Measurements from ENCODE around the gene ATG4B.

The ATG4B gene

DNA sequence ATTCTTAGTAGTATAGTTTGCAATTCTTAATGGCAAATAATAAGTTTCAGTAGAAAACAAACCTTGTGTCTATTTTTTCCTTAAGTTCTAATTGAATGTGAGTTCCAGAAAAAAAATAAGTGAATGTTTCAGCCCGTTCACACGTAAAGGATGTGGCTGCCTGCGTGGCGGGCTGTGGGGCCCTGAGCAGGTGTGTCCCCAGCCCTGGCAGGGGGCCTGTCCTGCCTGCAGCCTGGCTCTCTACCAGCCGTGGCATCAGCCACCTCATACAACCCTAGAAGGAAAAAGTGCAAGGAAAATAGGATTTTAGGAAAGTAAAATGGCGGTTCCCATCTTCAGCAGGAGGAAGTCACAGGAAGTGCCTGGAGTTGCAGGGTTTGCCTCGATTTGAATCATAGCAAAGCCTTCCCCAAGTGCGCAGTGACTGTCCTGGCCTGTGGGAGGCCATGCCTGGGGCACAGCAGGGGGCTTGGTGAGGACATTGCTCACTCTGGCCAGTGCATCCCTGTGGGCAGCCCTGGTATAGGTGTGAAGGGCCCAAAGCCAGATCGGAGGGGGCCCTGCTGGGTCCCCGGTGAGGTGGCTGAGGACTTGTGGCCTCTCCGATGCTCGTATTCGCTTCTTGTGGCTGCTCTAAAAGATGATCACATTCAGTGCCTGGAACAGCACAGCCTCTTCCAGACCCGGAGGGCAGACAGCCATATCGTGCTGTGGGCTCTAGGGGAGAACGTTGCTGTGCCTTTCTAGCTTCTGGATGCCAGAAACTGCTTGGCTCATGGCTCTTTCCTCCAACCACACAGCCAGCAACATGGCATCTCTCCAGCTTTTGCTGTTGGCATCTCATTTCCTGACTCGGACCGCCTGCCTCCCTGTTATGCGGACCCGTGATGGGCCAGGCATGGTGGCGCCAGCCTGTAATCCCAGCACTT, 36.6 kb downstream of the ATG4B start:
- H3K4me3 ChIP-seq (ENCODE audit: low read depth, low read length, poor library complexity, severe bottlenecking), result no peak overlapping the region
- H3K27me3 ChIP-seq (ENCODE audit: insufficient read depth, low read length), result no peaks in the 10 kb centered on the region
- H3K9me3 ChIP-seq (ENCODE audit: low read length), result no peaks in the 10 kb centered on the region
- H3K27ac ChIP-seq (ENCODE audit: low read depth, low read length, poor library complexity, severe bottlenecking), result no peak overlapping the region
- H3K9me2 ChIP-seq (ENCODE audit: low read depth, low read length), result no peaks in the 10 kb centered on the region
- no peak overlapping the region for H2AFZ ChIP-seq (ENCODE audit: low read length)
- H3K9ac ChIP-seq (ENCODE audit: low read length), result no peak overlapping the region
- H3F3A ChIP-seq (ENCODE audit: insufficient read depth, low read length), result no peaks in the 10 kb centered on the region
- no peaks in the 10 kb centered on the region for H4K20me1 ChIP-seq (ENCODE audit: insufficient read depth, low read length)
- no peaks in the 10 kb centered on the region for H3K79me2 ChIP-seq (ENCODE audit: insufficient read depth, low read length)
- H3K4me2 ChIP-seq (ENCODE audit: low read length), result no peak overlapping the region
- TF ChIP-seq CTCF (IDR thresholded peaks at IDR 0.05; ENCODE audit: low read length), result no peak
- peaks cover 81% of the 10 kb centered on the region for H3K36me3 ChIP-seq (ENCODE audit: insufficient read depth, low read length)
- H3K4me1 ChIP-seq (ENCODE audit: insufficient read depth, low read length, severe bottlenecking), result no peaks in the 10 kb centered on the region

DNA sequence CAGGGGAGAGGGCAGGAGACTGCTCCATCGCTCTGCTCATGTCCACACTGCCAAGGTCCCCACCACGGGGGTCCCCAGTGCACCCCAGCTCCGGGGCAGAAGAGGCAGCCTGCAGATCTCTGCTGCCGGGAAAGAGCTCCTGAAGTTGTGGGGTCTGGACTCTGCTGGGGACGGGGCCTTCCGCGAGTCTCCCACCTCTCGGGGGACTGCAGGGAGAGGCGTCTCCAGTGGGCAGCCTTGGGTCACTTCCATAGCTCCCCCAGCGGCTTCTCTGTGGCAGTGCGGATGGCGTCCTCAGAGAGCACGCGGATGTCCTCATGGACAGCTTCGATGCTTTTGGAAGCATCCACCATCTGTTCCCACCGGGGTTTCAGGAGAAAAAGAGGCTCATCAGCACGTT, 38.4 kb downstream of the ATG4B start:
- TF ChIP-seq CTCF (IDR thresholded peaks at IDR 0.05; ENCODE audit: low read length) (no peak), EZH2 (IDR thresholded peaks at IDR 0.05; ENCODE audit: borderline replicate concordance, low read length) (no peak)
- no peak overlapping the region for H2AFZ ChIP-seq (ENCODE audit: low read length)
- H3F3A ChIP-seq (ENCODE audit: insufficient read depth, low read length), result no peaks in the 10 kb centered on the region
- no peaks in the 10 kb centered on the region for H3K9me2 ChIP-seq (ENCODE audit: low read depth, low read length)
- H3K27ac ChIP-seq (ENCODE audit: low read depth, low read length, poor library complexity, severe bottlenecking), result no peak overlapping the region
- no peaks in the 10 kb centered on the region for H4K20me1 ChIP-seq (ENCODE audit: insufficient read depth, low read length)
- H3K27me3 ChIP-seq (ENCODE audit: insufficient read depth, low read length), result no peaks in the 10 kb centered on the region
- H3K36me3 ChIP-seq (ENCODE audit: insufficient read depth, low read length), result peaks cover 85% of the 10 kb centered on the region
- no peak overlapping the region for H3K4me3 ChIP-seq (ENCODE audit: low read depth, low read length, poor library complexity, severe bottlenecking)
- no peak overlapping the region for H3K9ac ChIP-seq (ENCODE audit: low read length)
- H3K9me3 ChIP-seq (ENCODE audit: low read length), result no peaks in the 10 kb centered on the region
- no peaks in the 10 kb centered on the region for H3K79me2 ChIP-seq (ENCODE audit: insufficient read depth, low read length)
- H3K4me2 ChIP-seq (ENCODE audit: low read length), result no peak overlapping the region
- H3K4me1 ChIP-seq (ENCODE audit: insufficient read depth, low read length, severe bottlenecking), result no peaks in the 10 kb centered on the region

GRCh38 chr2:241676665-241677064, 39.2 kb downstream of the ATG4B start:
- Histone ChIP-seq H3K4me3 (ENCODE audit: low read depth, low read length, poor library complexity, severe bottlenecking) (no peak overlapping the region), H3K27me3 (ENCODE audit: insufficient read depth, low read length) (no peaks in the 10 kb centered on the region), H3F3A (ENCODE audit: insufficient read depth, low read length) (no peaks in the 10 kb centered on the region), H3K79me2 (ENCODE audit: insufficient read depth, low read length) (no peaks in the 10 kb centered on the region), H3K27ac (ENCODE audit: low read depth, low read length, poor library complexity, severe bottlenecking) (no peak overlapping the region), H4K20me1 (ENCODE audit: insufficient read depth, low read length) (no peaks in the 10 kb centered on the region), H3K4me1 (ENCODE audit: insufficient read depth, low read length, severe bottlenecking) (no peaks in the 10 kb centered on the region), H3K9me2 (ENCODE audit: low read depth, low read length) (no peaks in the 10 kb centered on the region), H3K36me3 (ENCODE audit: insufficient read depth, low read length) (peaks cover 85% of the 10 kb centered on the region), H3K9me3 (ENCODE audit: low read length) (no peaks in the 10 kb centered on the region), H3K4me2 (ENCODE audit: low read length) (no peak overlapping the region), H2AFZ (ENCODE audit: low read length) (no peak overlapping the region), H3K9ac (ENCODE audit: low read length) (no peak overlapping the region)
- TF ChIP-seq EZH2 (IDR thresholded peaks at IDR 0.05; ENCODE audit: borderline replicate concordance, low read length) (no peak), CTCF (IDR thresholded peaks at IDR 0.05; ENCODE audit: low read length) (no peak)
